Activated CD4-positive, CD25-positive, alpha-beta regulatory T cell (primary cell): Measurements from ENCODE around the gene CAPN5.
A peak's percentile ranks its signal among the peaks of the same experiment; 100 is the strongest.
"Not testable (repeated sequence)": the region's sequence is repeated elsewhere in the genome, so short reads cannot be mapped to it uniquely, and the experiment has no call there.

Experiments used
- DNase-seq, 4 experiments: peaks; one replicate each; lab custom pipeline; 2025; lab: John Stamatoyannopoulos, UW

CAPN5 gene

DNA sequence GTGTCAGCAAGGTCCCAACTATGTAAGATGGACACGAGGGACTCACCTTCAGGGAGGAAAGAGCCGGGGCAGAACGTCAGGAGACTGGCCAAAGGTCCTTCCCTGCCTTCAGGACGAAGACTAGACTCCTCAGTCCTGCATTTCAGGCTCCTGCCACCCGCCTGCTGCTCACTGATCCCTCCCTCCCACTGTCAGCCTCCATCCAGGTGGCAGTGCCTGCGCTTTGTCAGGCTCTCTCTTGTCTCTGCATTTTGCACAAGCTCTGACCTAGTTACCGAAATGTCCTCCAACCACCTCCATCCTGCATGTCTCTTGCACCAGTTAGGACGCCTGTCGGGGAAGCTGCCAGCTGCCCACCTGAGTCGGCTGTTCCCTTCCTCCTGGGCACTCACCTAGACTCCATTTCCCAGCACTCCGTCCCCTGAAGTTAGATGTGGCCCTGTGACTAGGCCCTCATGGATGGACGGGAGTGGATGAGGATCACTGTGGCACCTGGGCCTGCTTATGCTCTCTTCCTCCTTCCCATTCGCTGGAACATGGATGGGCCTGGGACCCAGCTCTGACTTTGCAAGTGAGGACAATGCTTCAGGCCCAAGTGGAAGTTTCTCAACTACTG is 24.6 kb upstream of the CAPN5 start:
- no peak for DNase-seq

DNA sequence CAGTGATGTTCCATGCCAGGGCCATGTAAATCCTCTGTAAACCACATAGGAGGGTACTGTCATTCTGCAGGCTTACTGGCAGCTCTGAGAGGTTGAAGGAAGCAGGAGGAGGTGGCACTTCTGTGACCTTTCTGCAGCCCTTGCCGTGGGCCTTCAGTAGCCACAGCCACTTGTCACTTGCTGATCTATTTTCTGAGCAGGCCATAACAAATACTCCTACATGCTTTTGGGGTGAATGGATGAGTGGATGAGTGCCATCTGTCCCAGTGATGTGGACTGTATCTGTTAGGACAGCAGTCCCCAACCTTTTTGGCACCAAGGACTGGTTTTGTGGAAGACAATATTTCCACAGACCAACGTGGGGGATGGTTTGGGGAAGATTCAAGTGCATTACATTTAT is 22.4 kb upstream of the CAPN5 start:
- DNase-seq, result no peak

DNA sequence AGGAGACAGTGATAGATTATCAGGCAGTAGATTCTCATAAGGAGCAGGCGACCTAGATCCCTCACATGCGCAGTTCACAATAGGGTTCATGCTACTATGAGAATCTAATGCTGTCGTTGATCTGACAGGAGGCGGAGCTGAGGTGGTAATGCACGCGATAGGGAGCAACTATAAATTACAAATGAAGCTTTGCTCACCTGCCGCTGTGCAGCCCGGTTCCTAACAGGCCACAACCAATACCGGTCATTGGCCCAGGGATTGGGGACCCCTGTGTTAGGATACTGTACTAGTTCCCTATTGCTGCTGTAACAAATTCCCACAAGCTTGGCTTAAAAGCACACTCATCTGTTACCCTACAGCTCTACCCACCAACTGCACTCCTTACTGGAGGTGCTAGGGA is 21.9 kb upstream of the CAPN5 start:
- DNase-seq, result no peak

DNA sequence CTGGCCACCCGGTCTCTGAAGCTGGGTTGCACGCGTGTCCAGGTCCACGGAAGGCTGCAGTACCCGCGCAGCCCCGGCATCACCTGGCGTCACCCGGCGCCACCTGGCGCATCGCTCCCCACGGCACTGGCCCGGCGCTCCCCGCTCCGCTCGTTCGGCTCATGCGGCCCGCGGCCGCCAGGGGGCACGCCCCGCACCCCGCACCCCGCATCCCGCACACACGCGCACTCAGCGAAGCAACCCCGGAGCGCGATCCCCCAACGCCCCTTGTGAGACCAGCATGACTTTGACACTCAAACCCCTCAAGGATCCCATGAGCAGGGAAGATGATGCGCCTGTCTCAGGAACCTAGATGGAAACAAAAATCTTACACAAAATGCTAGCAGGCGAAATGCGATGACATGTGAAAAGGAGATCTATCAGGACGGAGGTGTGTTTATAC is 20.7 kb upstream of the CAPN5 start:
- peak in 2 of 4 experiments; percentile 14 to 24 for DNase-seq

DNA sequence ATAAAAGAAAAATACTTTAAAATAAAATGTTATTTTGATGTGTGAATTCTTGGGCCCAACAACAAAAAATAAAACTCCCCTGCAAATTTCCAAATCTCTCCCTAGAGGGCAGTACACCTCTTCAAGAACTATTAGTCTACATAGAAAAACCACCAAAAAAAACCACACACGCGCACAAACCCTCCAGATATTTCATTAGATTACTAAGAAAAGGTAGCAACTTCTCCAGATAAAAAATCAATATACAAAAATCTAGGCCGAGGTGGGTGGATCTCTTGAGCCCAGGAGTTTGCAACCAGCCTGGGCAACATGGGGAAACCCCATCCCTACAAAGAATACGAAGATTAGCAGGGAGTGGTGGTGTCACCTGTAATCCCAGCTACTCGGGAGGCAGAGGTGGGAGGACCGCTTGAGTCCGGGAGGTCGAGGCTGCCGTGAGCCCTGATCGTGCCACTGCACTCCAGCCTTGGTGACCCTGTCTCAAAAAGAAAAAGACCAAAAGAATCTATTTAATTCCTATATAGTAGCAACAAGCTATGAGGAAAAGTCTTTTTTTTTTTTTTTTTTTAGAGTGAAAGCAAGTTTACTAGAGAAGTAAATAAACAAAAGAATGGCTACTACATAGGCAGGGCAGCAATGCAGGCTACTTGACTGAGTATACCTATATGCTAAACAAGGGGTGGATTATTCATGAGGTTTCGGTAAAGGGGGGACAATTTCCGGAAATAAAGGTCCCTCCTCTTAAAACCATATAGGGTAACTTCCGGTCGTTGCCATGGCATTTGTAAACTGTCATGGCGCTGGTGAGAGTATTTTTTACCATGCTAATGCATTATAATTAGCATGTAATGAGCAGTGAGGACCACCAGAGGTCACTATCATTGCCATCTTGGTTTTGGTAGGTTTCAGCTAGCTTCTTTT is 19.5 kb upstream of the CAPN5 start:
- DNase-seq, result peak in 3 of 4 experiments; percentile 42 to 61 (median 58)

DNA sequence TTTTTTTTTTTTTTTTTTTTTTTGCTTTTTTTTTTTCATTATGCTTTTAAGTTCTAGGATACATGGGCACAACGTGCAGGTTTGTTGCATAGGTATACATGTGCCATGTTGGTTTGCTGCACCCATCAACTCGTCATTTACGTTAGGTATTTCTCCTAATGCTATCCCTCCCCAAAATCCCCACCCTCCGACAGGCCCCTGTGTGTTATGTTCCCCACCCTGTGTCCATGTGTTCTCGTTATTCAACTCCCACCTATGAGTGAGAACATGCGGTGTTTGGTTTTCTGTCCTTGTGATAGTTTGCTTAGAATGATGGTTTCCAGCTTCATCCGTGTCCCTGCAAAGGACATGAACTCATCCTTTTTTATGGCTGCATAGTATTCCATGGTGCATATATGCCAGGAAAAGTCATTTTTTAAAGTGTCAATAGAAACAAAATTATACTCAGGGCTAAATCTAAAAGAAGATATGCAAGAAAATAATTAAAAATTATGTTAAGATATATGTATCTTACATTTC is 18.8 kb upstream of the CAPN5 start:
- DNase-seq, result not testable (repeated sequence)

DNA sequence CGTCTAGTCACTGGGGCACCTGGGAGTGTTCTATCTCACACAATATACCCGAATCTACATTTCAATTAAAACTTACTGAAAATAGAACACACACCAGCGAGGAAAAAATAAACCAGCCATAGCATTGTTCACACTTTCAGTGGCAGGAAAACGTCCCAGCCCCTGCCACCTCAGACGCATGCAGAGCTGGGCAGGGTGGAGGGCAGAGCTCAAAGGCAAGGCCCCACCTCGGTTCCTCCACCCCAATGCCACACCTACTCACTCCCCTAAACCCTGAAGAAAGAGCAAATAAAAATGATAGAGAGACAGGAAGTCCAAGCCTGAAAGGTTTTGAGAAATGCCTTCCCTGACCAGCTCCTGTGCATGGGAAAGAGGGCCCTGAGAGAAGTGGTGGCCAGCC is 17.7 kb upstream of the CAPN5 start:
- no peak for DNase-seq

DNA sequence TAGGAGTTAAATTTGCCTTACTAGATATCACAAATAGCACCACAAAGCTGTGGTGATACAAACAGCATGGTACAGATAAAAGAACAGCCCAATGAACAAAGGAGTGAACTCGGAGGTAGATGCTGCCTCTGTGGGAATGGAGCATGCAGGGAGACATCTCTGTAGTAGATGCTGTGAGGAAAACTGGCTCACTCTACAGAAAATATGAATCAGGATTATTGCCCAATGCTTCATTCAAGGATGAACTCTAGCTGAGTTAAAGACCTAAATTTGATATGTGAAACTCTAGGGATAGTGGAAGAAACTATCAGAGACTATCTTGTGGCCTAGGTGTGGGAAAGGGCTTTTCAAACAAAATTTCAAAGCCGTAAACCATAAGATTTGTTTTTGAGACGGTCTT is 15.3 kb upstream of the CAPN5 start:
- no peak for DNase-seq

DNA sequence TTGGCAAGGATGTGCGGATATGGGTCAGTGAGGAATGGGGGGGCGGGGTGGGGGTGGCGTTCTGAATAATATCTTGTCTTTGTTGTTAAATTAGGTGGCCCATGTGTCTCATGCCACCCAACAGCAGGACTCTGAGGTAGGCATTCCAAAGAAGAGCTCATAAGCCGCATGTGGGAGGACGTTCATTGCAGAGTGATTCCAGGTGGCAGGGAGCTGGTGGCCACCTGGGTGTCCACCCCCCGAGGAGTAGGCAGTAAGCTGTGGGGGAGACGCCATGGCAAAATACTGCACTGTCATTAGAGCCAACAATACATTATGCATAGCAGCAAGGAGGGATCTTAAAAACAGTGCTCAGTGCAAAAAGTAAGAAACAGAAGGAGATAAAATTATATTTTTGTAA is 14.3 kb upstream of the CAPN5 start:
- no peak for DNase-seq

DNA sequence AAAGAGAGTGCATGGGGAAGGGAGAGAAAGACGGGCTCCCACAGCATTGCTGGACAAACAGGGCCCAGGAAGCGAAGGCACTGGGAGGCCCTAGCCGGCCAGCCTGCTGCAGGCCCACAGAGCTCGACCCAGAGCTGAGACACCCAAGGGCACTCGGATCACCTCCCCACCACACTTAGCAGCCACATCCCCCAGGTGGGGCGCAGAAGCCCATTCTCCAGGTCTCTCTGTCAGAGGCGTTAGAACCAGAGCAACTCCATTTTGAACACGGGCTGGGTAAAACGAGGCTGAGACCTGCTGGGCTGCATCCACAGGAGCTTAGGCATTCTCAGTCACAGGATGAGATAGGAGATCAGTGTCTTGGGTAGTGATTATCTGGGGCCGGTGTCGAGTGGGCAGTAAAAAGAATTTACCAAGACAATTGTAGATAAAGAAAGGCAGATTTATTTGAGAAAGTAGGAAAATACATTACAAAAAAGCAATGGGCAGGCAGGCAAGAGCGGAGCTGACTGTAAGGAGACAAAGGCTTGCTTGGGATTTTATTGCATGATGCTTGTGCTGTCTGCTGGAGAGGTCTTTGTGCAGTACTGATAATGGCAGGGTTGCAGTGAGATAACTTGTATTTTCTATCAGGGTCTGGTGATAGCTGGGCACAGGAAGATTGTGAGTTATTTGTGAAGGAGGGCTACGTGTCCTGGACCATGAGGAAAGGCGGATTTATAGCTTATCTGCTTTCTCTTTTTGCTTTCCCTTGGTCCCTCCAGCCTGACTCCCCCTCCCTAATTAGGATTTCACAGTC is 13.4 kb upstream of the CAPN5 start:
- DNase-seq, result no peak

DNA sequence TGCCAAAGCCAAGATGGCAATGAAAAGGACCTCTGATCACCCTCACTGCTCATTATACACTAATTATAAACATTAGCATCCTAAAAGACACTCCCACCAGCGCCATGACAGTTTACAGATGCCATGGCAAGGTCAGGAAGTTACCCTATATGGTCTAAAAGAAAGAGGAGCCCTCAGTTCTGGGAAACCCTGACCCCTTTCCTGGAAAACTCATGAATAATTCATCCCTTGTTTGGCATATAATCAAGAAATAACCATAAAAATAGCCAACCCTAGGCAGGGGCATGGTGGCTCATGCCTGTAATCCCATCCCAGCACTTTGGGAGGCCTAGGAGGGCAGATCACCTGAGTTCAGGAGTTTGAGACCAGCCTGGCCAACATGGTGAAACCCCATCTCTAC is 12.7 kb upstream of the CAPN5 start:
- DNase-seq, result no peak

DNA sequence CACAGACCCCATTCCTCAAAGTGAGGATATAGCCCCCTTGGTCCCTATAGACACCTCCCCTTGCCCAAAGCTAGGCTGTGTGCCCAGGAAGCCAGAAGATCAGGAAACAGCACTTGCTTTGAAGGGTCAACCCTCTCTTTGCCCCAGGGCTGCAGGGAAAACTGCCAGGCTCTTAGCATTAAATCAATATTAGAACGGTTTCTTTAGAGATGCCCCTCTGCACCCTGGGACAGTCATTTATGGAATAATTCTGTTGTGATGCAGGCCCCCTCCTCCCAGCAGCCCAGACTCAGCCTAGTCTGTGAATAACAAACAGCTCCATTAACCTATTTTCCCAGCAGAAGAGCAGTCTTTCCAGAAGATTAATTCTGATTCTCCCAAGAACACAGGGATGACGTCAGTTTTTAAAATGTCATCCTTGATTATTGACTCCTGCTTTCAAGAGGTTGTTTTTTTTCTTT is 11.6 kb upstream of the CAPN5 start:
- no peak for DNase-seq

DNA sequence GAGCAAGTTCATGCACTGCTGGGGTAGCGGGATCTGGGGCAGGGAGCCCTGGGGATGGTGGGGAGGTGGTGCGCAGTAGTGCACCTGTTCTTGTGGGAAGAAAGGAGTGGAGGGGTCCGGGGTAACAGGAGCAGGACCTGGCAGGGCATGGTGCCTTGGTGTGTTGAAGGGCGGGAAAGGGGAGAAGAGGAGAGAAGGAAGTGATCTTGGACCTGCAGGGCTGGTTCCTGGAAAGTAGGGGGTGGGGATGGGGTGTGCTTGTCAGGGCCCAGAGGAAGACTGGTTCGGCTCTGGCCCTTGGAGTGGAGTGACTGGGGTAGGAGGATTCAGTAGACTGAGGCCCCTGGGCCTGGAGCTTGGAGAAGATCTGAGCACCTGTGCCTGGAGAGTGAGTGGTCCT is 10.9 kb upstream of the CAPN5 start:
- no peak for DNase-seq

DNA sequence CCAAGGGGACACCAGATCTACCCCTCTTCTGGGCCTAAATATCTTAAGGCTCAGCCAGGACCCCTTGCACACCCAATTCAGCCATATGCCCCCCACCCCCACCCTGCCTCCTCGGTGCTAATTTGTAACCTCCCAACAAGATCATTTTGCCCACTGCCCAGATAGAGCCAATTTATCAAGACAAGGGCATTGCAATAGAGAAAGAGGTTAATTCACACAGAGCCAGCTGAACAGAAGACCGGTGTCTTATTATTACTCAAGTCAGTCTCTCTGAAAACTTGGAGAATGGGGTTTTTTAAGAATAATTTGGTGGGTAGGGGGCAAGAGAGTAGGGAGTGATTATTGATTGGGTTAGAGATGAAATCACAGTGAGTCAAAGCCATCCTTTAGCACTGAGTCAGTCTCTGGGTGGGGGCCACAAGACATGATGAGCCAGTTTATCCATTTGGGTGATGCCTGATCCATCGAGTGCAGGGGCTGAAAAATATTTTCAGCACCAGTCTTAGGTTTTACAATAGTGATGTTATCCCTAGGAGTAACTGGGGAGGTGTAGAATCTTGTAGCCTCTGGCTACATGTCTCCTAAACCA is 9.9 kb upstream of the CAPN5 start:
- DNase-seq, result no peak

DNA sequence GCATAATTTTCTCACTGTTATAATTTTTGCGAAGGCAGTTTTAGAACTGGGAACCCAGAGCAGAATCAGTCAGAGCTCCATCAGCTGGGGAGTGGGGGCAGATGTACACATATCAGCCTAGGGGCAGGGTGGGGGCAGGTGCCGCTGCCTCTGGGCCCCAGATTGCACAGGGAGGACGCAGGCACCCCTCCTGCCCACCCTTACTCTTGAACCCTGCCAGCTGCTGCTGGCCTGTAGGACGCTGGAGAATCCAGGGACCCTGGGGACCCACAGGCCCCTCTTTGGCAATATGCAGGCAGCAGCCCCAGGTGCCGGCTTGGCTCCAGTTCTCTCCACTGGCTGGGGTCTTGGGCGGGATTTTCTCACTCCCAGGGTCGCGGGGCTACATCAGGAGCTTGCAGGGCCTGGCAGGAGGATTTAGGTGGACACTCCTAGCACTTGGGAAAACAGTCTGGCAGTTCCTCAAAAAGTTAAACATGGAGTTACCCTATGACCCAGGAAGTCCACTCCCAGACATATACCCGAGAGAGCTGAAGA is 8.8 kb upstream of the CAPN5 start:
- DNase-seq, result no peak

DNA sequence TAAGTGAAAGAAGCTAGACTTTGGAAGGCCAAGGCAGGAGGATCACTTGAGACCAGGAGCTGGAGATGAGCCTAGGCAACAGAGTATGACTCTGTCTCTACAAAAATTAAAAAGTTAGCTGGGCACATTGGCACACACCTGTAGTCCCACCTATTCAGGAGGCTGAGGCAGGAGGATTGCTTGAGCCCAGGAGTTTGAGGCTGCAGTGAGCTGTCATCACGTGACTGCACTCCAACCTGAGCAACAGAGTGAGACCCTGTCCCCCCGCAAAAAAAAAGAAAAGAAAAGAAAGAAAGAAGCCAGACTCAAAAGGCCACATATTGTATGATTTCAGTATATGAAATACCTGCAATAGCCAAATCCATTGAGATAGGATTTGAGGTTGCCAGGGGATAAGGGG is 7.9 kb upstream of the CAPN5 start:
- DNase-seq, result no peak

DNA sequence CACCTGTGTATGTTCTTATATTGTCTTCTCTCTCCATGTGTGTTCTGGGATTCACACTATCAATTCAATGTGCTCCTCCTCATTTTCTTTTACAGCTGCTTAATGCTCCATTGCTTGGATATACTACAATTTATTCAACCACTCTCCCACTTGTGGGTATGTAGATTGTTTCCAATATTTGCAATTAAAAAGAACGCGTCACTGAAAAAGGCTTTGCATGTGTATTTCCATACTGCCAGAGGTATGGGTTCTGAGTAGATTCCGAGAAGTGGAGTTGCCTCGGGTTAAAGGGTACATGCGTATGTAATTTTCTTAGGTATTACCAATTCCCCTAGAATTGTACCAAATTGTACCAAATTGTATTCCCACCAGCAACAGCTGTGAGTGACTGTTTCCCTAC is 7.0 kb upstream of the CAPN5 start:
- DNase-seq, result no peak

DNA sequence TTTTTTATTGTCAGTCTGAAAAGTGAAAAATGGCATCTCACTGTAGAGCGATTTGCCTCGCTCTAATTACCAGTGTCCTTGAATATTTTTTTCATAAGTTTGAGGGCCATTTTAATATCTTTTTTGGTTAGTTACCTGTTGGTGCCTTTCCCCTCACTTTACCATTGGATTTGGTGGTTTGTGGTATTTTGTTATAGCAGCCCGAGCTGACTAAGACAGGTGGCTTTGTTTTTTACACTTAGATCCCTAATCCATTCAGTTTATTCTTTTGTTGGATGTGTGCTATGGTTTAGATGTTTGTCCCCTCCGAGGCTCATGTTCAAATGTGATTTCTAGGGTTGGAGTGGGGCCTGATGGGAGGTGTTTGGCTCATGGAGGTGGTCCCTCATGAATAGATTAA is 6.5 kb upstream of the CAPN5 start:
- no peak for DNase-seq

DNA sequence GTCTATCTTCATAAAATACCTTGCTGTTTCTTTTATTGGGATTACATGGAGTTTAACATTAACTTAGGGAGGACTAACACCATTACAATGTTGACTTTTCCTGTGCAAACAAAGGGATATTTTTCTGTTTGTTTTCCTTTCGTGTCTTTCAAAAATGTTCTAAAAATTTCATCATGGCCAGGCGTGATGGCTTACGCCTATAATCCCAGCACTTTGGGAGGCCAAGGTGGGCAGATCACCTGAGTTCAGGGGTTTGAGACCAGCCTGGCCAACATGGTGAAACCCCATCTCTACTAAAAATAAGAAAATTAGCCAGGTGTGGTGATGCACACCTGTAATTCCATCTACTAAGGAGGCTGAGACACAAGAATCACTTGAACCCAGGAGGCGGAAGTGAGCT is 5.5 kb upstream of the CAPN5 start:
- DNase-seq, result not testable (repeated sequence)

DNA sequence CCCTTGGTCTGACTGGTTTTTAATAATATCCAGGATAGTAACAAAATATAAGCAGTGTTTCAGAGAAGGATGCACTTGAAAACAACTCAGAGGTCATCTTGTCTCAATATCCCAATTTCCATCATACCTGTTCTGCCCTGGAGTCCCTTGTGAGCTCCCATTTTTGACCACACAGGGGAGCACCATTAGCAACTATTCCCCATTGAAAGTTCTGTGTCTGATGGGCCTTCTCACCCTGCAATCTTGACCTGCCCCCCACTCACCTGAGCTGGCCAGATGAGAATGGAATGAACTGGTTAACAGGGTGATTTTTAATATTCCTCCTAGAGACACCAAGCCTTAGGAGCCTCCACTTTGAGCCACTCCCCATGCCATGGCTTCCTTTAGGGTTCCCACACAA is 3.8 kb upstream of the CAPN5 start:
- no peak for DNase-seq

DNA sequence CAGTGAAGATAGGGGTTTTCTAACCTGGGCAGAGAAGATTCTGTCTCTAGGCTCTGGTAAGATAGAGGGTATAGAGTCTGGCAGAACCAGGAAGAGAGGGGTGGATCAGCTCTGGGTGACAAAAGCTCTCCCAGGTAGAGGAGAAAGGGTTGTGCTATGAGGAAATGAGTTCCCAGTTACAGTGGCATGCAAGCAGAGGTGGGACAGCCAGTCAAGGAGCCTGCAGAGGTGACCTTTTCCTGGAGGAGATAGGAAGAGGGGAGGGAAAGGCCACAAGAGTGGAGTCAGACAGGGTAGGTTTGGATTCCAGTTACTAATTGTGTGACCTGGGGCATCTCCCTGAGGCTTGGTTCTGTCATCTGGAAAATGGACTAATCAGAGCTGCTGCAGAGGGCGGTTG is 3.4 kb upstream of the CAPN5 start:
- DNase-seq, result no peak

DNA sequence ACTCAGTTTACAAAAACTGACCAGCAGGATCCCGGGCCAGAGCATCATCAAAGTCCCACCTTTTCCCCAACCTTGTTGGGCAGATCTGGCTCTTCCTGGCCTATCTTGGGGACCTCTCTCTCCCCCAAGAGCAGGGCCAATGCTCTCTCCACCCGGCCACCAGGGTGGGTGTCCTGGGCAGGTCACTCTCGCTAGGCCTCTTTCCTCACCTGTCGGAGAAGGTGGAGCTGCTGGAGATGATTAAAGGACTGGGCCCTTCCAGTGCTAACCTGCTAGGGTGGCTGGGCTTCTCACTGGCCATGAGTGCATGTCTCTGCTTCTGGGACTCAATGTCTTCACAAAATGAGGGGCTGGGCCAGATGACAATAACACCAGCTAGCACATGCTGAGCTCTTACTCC is 2.9 kb upstream of the CAPN5 start:
- no peak for DNase-seq
